IgD-negative memory B cell (primary cell): Measurements from ENCODE around the gene FLYWCH1. TPM values are rescaled to one million over a fixed set of nuclear protein-coding genes. Genes with fewer than 3 reads are reported as not detected.
A peak's percentile ranks its signal among the peaks of the same experiment; 100 is the strongest.

Source experiments
- H3K27ac Mint-ChIP-seq, 3 donors: one replicate each; pipeline ENCODE4 v1.8.0; 2020 to 2022; ENCODE audit warnings: mild to moderate bottlenecking in 3 of 3, mixed read lengths in 3 of 3, moderate library complexity in 1 of 3
- H3K27me3 Mint-ChIP-seq: one replicate; pipeline ENCODE4 v1.8.0; 2021; ENCODE audit warnings: mixed read lengths
- H3K36me3 Mint-ChIP-seq: one replicate; pipeline ENCODE4 v1.8.0; 2020; ENCODE audit warnings: mild to moderate bottlenecking, mixed read lengths
- H3K4me1 Mint-ChIP-seq, 3 donors: one replicate each; pipeline ENCODE4 v1.8.0; 2020 to 2022; ENCODE audit warnings: mixed read lengths in 3 of 3, mild to moderate bottlenecking in 1 of 3
- H3K4me3 Mint-ChIP-seq, 4 donors: one replicate each; pipeline ENCODE4 v1.8.0; 2020 to 2022; ENCODE audit warnings: mild to moderate bottlenecking in 4 of 4, mixed read lengths in 4 of 4, moderate library complexity in 3 of 4
- H3K9me3 Mint-ChIP-seq, 3 donors: one replicate each; pipeline ENCODE4 v1.8.0; 2020 to 2021; ENCODE audit warnings: mixed read lengths in 3 of 3, mild to moderate bottlenecking in 1 of 3
- polyA plus RNA-seq: library from polyadenylated mRNA; unstranded; fragments of 300-500 nt; fragmentation: Illumina TruSeq; gene quantifications from one replicate; pipeline ENCODE4 v1.2.3, GENCODE V29; 2021

FLYWCH1 gene
- polyA plus RNA-seq, 1 donor from 2014 or later = 14.8 TPM

- no peak overlapping the region for H3K4me3 Mint-ChIP-seq
- peaks cover 11% of the 10 kb centered on the region for H3K27me3 Mint-ChIP-seq
Observed at GRCh38 chr16:3000540-3000939, 88.8 kb downstream of the FLYWCH1 start.

More at GRCh38 chr16:3000540-3000939, 88.8 kb downstream of the FLYWCH1 start:
- no peaks in the 10 kb centered on the region for H3K9me3 Mint-ChIP-seq
- peaks cover 0 to 5% (median 4%) of the 10 kb centered on the region in 3 donors for H3K4me1 Mint-ChIP-seq
- peak overlapping the region in 1 of 3 donors; percentile 52 for H3K27ac Mint-ChIP-seq
- peaks cover 2% of the 10 kb centered on the region for H3K36me3 Mint-ChIP-seq

Other genes starting within 250 kb of the FLYWCH1 start
- 24.9 TPM for gene KCTD5, start 229.4 kb upstream of the FLYWCH1 start, polyA plus RNA-seq
- not detected for gene PRSS27, start 191.7 kb upstream of the FLYWCH1 start, polyA plus RNA-seq
- 159 TPM for gene SRRM2, start 159.3 kb upstream of the FLYWCH1 start, polyA plus RNA-seq
- 262 TPM for gene ELOB, start 134.7 kb upstream of the FLYWCH1 start, polyA plus RNA-seq
- not detected for gene PRSS33, start 124.4 kb upstream of the FLYWCH1 start, polyA plus RNA-seq
- gene PRSS41, start 113.5 kb upstream of the FLYWCH1 start, polyA plus RNA-seq = not detected
- gene PRSS21, start 94.7 kb upstream of the FLYWCH1 start, polyA plus RNA-seq = 10.4 TPM
- gene ZG16B, start 81.6 kb upstream of the FLYWCH1 start, polyA plus RNA-seq = not detected
- gene PRSS22, start 53.8 kb upstream of the FLYWCH1 start, polyA plus RNA-seq = not detected
- gene FLYWCH2, start 28.7 kb upstream of the FLYWCH1 start, polyA plus RNA-seq = 20.8 TPM
- gene KREMEN2, start 52.3 kb downstream of the FLYWCH1 start, polyA plus RNA-seq = 1.5 TPM
- gene PAQR4, start 57.4 kb downstream of the FLYWCH1 start, polyA plus RNA-seq = 1.9 TPM
- 1.4 TPM for gene PKMYT1, start 68.5 kb downstream of the FLYWCH1 start, polyA plus RNA-seq
- not detected for gene CLDN9, start 101.0 kb downstream of the FLYWCH1 start, polyA plus RNA-seq
- not detected for gene CLDN6, start 106.3 kb downstream of the FLYWCH1 start, polyA plus RNA-seq
- gene TNFRSF12A, start 108.4 kb downstream of the FLYWCH1 start, polyA plus RNA-seq = 0.31 TPM
- 26.2 TPM for gene HCFC1R1, start 112.0 kb downstream of the FLYWCH1 start, polyA plus RNA-seq
- gene THOC6, start 112.1 kb downstream of the FLYWCH1 start, polyA plus RNA-seq = 48.2 TPM
- gene BICDL2, start 125.0 kb downstream of the FLYWCH1 start, polyA plus RNA-seq = not detected
- 0.40 TPM for gene MMP25, start 134.6 kb downstream of the FLYWCH1 start, polyA plus RNA-seq
- gene IL32, start 153.7 kb downstream of the FLYWCH1 start, polyA plus RNA-seq = 59.8 TPM
- not detected for gene ZSCAN10, start 187.4 kb downstream of the FLYWCH1 start, polyA plus RNA-seq
- gene ZNF205, start 200.7 kb downstream of the FLYWCH1 start, polyA plus RNA-seq = not detected
- gene ZNF213, start 223.1 kb downstream of the FLYWCH1 start, polyA plus RNA-seq = 1.9 TPM